Activated CD8-positive, alpha-beta memory T cell treated with anti-CD3 and anti-CD28 coated beads, Interleukin-2, amount 50 U/mL, for 24 hours (primary cell): ENCODE measurements around the gene ARMC10.
"Not testable (repeated sequence)": the region's sequence is repeated elsewhere in the genome, so short reads cannot be mapped to it uniquely, and the experiment has no call there.

Experiments
- DNase-seq: peaks from one replicate; pipeline ENCODE4 v3.0.0-alpha.2; 2020; ENCODE audit errors: extremely low read depth

Gene ARMC10

GRCh38 chr7:103078226-103078625 lies 3.3 kb downstream of the ARMC10 start:
- not testable (repeated sequence) for DNase-seq

GRCh38 chr7:103079836-103080235 lies 4.9 kb downstream of the ARMC10 start:
- no peak for DNase-seq

- no peak for DNase-seq
These were observed 6.0 kb downstream of the ARMC10 start for GRCh38 chr7:103080923-103081322.

GRCh38 chr7:103082497-103082896 lies 7.6 kb downstream of the ARMC10 start:
- DNase-seq: no peak

- DNase-seq: no peak
These were observed 8.3 kb downstream of the ARMC10 start for GRCh38 chr7:103083210-103083609.

GRCh38 chr7:103092321-103092720 lies 17.4 kb downstream of the ARMC10 start:
- not testable (repeated sequence) for DNase-seq

GRCh38 chr7:103093429-103093828 lies 18.5 kb downstream of the ARMC10 start:
- no peak for DNase-seq

GRCh38 chr7:103094102-103094501 lies 19.2 kb downstream of the ARMC10 start:
- DNase-seq: no peak

GRCh38 chr7:103095558-103095957 lies 20.6 kb downstream of the ARMC10 start:
- not testable (repeated sequence) for DNase-seq

- no peak for DNase-seq
These were observed 22.1 kb downstream of the ARMC10 start for GRCh38 chr7:103097041-103097440.

GRCh38 chr7:103100348-103100747 lies 25.4 kb downstream of the ARMC10 start:
- DNase-seq: no peak

GRCh38 chr7:103101543-103101942 lies 26.6 kb downstream of the ARMC10 start:
- DNase-seq: no peak

- no peak for DNase-seq
These were observed 31.2 kb downstream of the ARMC10 start for GRCh38 chr7:103106005-103106702.

GRCh38 chr7:103106703-103107070 lies 31.7 kb downstream of the ARMC10 start:
- not testable (repeated sequence) for DNase-seq

GRCh38 chr7:103113164-103113563 lies 38.2 kb downstream of the ARMC10 start:
- DNase-seq: no peak

- DNase-seq: no peak
These were observed 39.7 kb downstream of the ARMC10 start for GRCh38 chr7:103114576-103115008.

- DNase-seq: no peak
These were observed 40.8 kb downstream of the ARMC10 start for GRCh38 chr7:103115771-103116170.

- DNase-seq: no peak
These were observed 41.6 kb downstream of the ARMC10 start for GRCh38 chr7:103116511-103116910.

- no peak for DNase-seq
These were observed 42.1 kb downstream of the ARMC10 start for GRCh38 chr7:103116991-103117390.

GRCh38 chr7:103117465-103117864 lies 42.5 kb downstream of the ARMC10 start:
- DNase-seq: no peak

- DNase-seq: no peak
These were observed 44.9 kb downstream of the ARMC10 start for GRCh38 chr7:103119791-103120291.

- no peak for DNase-seq
These were observed 45.4 kb downstream of the ARMC10 start for GRCh38 chr7:103120362-103120761.

GRCh38 chr7:103121641-103122040 lies 46.7 kb downstream of the ARMC10 start:
- no peak for DNase-seq

- no peak for DNase-seq
These were observed 48.6 kb downstream of the ARMC10 start for GRCh38 chr7:103123529-103123928.
